Measurements from ENCODE around the gene PDLIM7.

Gene PDLIM7

GRCh38 chr5:177437623-177438022 is 59.8 kb downstream of the PDLIM7 start:
- Mint-ChIP-seq H3K4me3 (no peak overlapping the region), H3K36me3 (peaks cover 17% of the 10 kb centered on the region), H3K27me3 (no peaks in the 10 kb centered on the region), H3K9me3 (ENCODE audit: low read depth) (no peaks in the 10 kb centered on the region), H3K4me1 (ENCODE audit: low read depth) (peaks cover 60% of the 10 kb centered on the region), H3K27ac (peak overlapping the region; percentile 58)

GRCh38 chr5:177435847-177436536 is 61.4 kb downstream of the PDLIM7 start:
- Mint-ChIP-seq H3K36me3 (peaks cover 17% of the 10 kb centered on the region), H3K27ac (no peak overlapping the region), H3K27me3 (no peaks in the 10 kb centered on the region), H3K4me1 (ENCODE audit: low read depth) (peaks cover 66% of the 10 kb centered on the region), H3K9me3 (ENCODE audit: low read depth) (no peaks in the 10 kb centered on the region), H3K4me3 (no peak overlapping the region)

DNA sequence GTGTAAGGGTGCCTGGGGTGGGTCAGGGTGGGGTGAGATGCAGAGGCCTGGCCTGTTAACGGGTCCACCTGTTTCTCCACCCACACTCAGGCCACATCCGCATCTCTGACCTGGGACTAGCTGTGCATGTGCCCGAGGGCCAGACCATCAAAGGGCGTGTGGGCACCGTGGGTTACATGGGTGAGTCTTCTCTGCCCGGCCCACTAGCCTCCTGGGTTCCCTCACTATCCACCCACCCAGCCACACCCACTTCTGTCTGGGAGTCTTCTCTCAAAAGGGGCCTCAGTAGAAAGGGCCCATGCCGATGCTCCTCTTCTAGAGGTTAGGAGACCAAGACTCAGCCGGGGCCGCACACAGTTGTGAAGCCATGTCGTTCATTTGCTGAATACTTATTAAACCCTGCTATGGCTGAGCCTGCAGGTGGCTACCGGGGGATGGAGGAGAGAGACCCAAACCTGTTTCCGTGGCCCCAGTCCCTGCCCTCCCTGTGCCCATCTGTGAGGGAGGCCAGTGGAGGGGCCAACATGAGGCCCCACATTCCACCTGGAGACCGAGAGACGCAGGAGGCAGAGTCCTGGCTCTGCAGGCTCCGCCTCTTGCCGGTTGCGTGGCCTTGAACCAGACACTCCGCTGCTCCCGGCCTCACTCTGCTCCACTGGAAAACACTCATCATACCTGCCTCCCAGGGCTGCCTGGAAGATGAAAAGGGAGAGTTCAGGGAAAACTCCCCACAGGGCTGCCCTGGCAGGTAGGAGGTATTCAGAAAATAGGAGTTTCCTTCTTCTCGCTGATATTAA is 62.3 kb downstream of the PDLIM7 start:
- Mint-ChIP-seq H3K27me3 (no peaks in the 10 kb centered on the region), H3K36me3 (peaks cover 17% of the 10 kb centered on the region), H3K4me3 (no peak overlapping the region), H3K4me1 (ENCODE audit: low read depth) (peaks cover 70% of the 10 kb centered on the region), H3K27ac (peak overlapping the region; percentile 34), H3K9me3 (ENCODE audit: low read depth) (no peaks in the 10 kb centered on the region)

DNA sequence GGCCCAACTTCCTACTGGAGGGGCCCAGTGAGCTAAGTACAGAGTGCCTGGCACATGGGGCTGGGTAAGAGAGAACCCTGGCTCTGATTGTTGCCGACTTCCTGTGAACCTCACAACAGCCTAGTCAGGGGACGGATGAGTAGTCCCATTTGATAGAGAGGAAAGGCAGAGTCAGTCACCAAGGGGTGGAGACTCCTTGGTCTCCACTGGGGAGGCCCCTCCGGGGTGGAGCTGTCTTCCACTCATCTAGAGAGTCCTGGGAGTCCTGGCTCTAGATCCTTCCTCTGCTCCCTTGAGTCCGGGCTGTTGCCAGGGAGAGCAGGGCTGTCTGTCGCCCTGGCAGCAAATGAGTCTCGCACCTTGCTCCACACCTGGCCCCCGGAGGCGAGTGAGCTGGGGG is 63.0 kb downstream of the PDLIM7 start:
- Mint-ChIP-seq H3K4me3 (peak overlapping the region; percentile 82), H3K4me1 (ENCODE audit: low read depth) (peaks cover 70% of the 10 kb centered on the region), H3K36me3 (peaks cover 13% of the 10 kb centered on the region), H3K27me3 (no peaks in the 10 kb centered on the region), H3K9me3 (ENCODE audit: low read depth) (no peaks in the 10 kb centered on the region), H3K27ac (peak overlapping the region; percentile 93)

GRCh38 chr5:177433658-177434217 is 63.7 kb downstream of the PDLIM7 start:
- Mint-ChIP-seq H3K27me3 (no peaks in the 10 kb centered on the region), H3K4me1 (ENCODE audit: low read depth) (peaks cover 72% of the 10 kb centered on the region), H3K36me3 (peaks cover 13% of the 10 kb centered on the region), H3K27ac (peak overlapping the region; percentile 93), H3K4me3 (peak overlapping the region; percentile 35), H3K9me3 (ENCODE audit: low read depth) (no peaks in the 10 kb centered on the region)

Measured in activated naive CD8-positive, alpha-beta T cell (primary cell).